ENCODE results near the gene NAPA.

Gene NAPA

DNA sequence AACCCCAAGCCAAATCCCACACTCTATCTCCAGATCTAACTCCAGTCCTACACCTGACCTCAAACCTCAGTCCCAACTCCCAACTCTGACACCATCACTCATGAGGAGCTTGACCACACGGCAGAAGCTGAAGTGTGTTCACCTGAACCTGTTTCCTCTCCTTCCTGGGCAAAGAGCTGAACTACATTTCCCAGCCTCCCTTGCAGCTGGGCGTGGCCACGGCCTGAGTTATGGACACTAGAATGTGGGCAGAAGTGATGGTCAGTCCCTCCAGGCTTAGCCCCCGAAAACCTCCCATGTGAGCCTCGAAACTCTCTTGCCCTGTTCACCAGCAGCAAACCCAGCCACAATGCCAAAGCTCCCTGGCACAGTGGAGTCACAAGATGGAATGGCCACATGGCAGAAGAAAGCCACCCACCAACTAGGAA is 76.1 kb downstream of the NAPA start:
- H3K36me3 ChIP-seq (replicated peaks), result no peaks in the 10 kb centered on the region
- H3K4me3 ChIP-seq (ENCODE audit: low read depth, low read length), result no peak overlapping the region
- H3K27me3 ChIP-seq (replicated peaks), result peaks cover 6% of the 10 kb centered on the region
- no peak for DNase-seq
- in situ Hi-C loops (cut with HindIII; ENCODE audit: low pct_ligation_motif_present, low sequenced_read_pairs), result no loop called here
- TF ChIP-seq, protein P1, sequence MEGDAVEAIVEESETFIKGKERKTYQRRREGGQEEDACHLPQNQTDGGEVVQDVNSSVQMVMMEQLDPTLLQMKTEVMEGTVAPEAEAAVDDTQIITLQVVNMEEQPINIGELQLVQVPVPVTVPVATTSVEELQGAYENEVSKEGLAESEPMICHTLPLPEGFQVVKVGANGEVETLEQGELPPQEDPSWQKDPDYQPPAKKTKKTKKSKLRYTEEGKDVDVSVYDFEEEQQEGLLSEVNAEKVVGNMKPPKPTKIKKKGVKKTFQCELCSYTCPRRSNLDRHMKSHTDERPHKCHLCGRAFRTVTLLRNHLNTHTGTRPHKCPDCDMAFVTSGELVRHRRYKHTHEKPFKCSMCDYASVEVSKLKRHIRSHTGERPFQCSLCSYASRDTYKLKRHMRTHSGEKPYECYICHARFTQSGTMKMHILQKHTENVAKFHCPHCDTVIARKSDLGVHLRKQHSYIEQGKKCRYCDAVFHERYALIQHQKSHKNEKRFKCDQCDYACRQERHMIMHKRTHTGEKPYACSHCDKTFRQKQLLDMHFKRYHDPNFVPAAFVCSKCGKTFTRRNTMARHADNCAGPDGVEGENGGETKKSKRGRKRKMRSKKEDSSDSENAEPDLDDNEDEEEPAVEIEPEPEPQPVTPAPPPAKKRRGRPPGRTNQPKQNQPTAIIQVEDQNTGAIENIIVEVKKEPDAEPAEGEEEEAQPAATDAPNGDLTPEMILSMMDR (IDR thresholded peaks at IDR 0.05; ENCODE audit: low read depth, low read length, missing control alignments), result no peak
- H3K27ac ChIP-seq, result no peak overlapping the region

All from brain microvascular endothelial cell (primary cell).